ENCODE results near the gene FOXO6.
A peak's percentile ranks its signal among the peaks of the same experiment; 100 is the strongest.

Gene FOXO6

GRCh38 chr1:41386196-41386663, 25.0 kb downstream of the FOXO6 start:
- no peak for DNase-seq

GRCh38 chr1:41387667-41388091, 26.4 kb downstream of the FOXO6 start:
- DNase-seq = no peak

GRCh38 chr1:41388510-41388909, 27.3 kb downstream of the FOXO6 start:
- DNase-seq = no peak

- no peak for DNase-seq
These were observed 27.8 kb downstream of the FOXO6 start for GRCh38 chr1:41389009-41389408.

GRCh38 chr1:41390166-41390565, 28.9 kb downstream of the FOXO6 start:
- DNase-seq = no peak

- no peak for DNase-seq
These were observed 29.3 kb downstream of the FOXO6 start for GRCh38 chr1:41390573-41390972.

- no peak for DNase-seq
These were observed 30.7 kb downstream of the FOXO6 start for GRCh38 chr1:41391834-41392527.

GRCh38 chr1:41392528-41392924, 31.3 kb downstream of the FOXO6 start:
- DNase-seq = no peak

GRCh38 chr1:41393716-41394368, 32.6 kb downstream of the FOXO6 start:
- no peak for DNase-seq

- no peak for DNase-seq
These were observed 33.1 kb downstream of the FOXO6 start for GRCh38 chr1:41394369-41394744.

GRCh38 chr1:41394959-41395956, 34.0 kb downstream of the FOXO6 start:
- DNase-seq = no peak

GRCh38 chr1:41396084-41396483, 34.9 kb downstream of the FOXO6 start:
- no peak for DNase-seq

GRCh38 chr1:41397020-41397419, 35.8 kb downstream of the FOXO6 start:
- DNase-seq = no peak

- no peak for DNase-seq
These were observed 36.6 kb downstream of the FOXO6 start for GRCh38 chr1:41397753-41398330.

GRCh38 chr1:41399145-41399795, 38.0 kb downstream of the FOXO6 start:
- DNase-seq = no peak

GRCh38 chr1:41400225-41400624, 39.0 kb downstream of the FOXO6 start:
- DNase-seq = no peak

- DNase-seq = no peak
These were observed 40.7 kb downstream of the FOXO6 start for GRCh38 chr1:41401899-41402298.

GRCh38 chr1:41404308-41404761, 43.1 kb downstream of the FOXO6 start:
- DNase-seq = peak; percentile 22

- DNase-seq = no peak
These were observed 46.5 kb downstream of the FOXO6 start for GRCh38 chr1:41407664-41408252.

GRCh38 chr1:41408691-41409090, 47.5 kb downstream of the FOXO6 start:
- DNase-seq = no peak

GRCh38 chr1:41409825-41410224, 48.6 kb downstream of the FOXO6 start:
- DNase-seq = no peak

GRCh38 chr1:41410462-41410861, 49.2 kb downstream of the FOXO6 start:
- DNase-seq = no peak
